CD4-positive, alpha-beta memory T cell (primary cell): Measurements from ENCODE around the gene BRWD1. TPM values are rescaled to one million over a fixed set of nuclear protein-coding genes. Genes with fewer than 3 reads are reported as not detected.

Experiments used
- CTCF ChIA-PET: fragments of 350-600 bp; sonication (Branson Sonifier 250); formaldehyde crosslinking; loops from one replicate; lab custom pipeline; 2021; ENCODE audit warnings: inconsistent platforms; ENCODE audit not compliant: partially characterized antibody; lab: Charles Lee
- POLR2A ChIA-PET: fragments of 350-600 bp; sonication (Branson Sonifier 250); formaldehyde crosslinking; loops from one replicate; lab custom pipeline; 2021; ENCODE audit not compliant: partially characterized antibody; lab: Charles Lee
- DNase-seq, 5 donors: peaks; one replicate each; pipeline versions ENCODE4 v3.0.0 to v3.0.0-alpha.2; 2020 to 2022; ENCODE audit warnings: mixed read lengths in 1 of 5
- H3K27ac ChIP-seq: one replicate; pipeline ENCODE4 v1.7.0; 2013; ENCODE audit warnings: low read depth, low read length
- H3K27me3 ChIP-seq: 2 replicates; pipeline ENCODE4 v1.7.0; 2013; ENCODE audit warnings: mild to moderate bottlenecking, low read length, moderate library complexity; ENCODE audit not compliant: insufficient read depth
- H3K36me3 ChIP-seq: 2 replicates; pipeline ENCODE4 v1.7.0; 2013; ENCODE audit warnings: mild to moderate bottlenecking, low read length, moderate library complexity; ENCODE audit not compliant: insufficient read depth
- H3K4me1 ChIP-seq: 2 replicates; pipeline ENCODE4 v1.7.0; 2013; ENCODE audit warnings: mild to moderate bottlenecking, low read length, moderate library complexity; ENCODE audit not compliant: insufficient read depth
- H3K4me3 ChIP-seq, 2 donors: one replicate each; pipeline ENCODE4 v1.7.0; 2013; ENCODE audit warnings: low read length in 2 of 2, mild to moderate bottlenecking in 1 of 2
- H3K9me3 ChIP-seq, 2 donors: one replicate each; pipeline ENCODE4 v1.7.0; 2013; ENCODE audit warnings: low read length in 2 of 2, control low read depth in 1 of 2; ENCODE audit not compliant: control insufficient read depth in 1 of 2
- H3K27ac Mint-ChIP-seq, 7 donors: one replicate each; pipeline ENCODE4 v1.8.0; 2020 to 2021; ENCODE audit warnings: mixed read lengths in 7 of 7, mild to moderate bottlenecking in 6 of 7, inconsistent platforms in 3 of 7, moderate library complexity in 3 of 7
- H3K27me3 Mint-ChIP-seq, 2 donors: one replicate each; pipeline ENCODE4 v1.8.0; 2020 to 2021; ENCODE audit warnings: mixed read lengths in 2 of 2
- H3K36me3 Mint-ChIP-seq, 2 donors: one replicate each; pipeline ENCODE4 v1.8.0; 2020 to 2021; ENCODE audit warnings: mixed read lengths in 2 of 2, inconsistent platforms in 1 of 2, mild to moderate bottlenecking in 1 of 2
- H3K4me1 Mint-ChIP-seq, 4 donors: one replicate each; pipeline ENCODE4 v1.8.0; 2020 to 2021; ENCODE audit warnings: mixed read lengths in 4 of 4, mild to moderate bottlenecking in 1 of 4
- H3K4me3 Mint-ChIP-seq, 8 donors: one replicate each; pipeline ENCODE4 v1.8.0; 2020 to 2021; ENCODE audit warnings: mixed read lengths in 8 of 8, mild to moderate bottlenecking in 7 of 8, moderate library complexity in 6 of 8, inconsistent platforms in 3 of 8
- H3K9me3 Mint-ChIP-seq, 8 donors: one replicate each; pipeline ENCODE4 v1.8.0; 2020 to 2021; ENCODE audit warnings: mixed read lengths in 8 of 8, mild to moderate bottlenecking in 5 of 8, inconsistent platforms in 3 of 8, moderate library complexity in 1 of 8
- intact Hi-C: fragments of 100-400 bp; cut with micrococcal nuclease; formaldehyde crosslinking; loops from one replicate; pipeline ENCODE4 v1.15.1; 2023
- polyA plus RNA-seq, 2 donors: library from polyadenylated mRNA; unstranded; fragments of 300-500 nt; fragmentation: Illumina TruSeq; gene quantifications; one replicate each; pipeline ENCODE4 v1.2.3, GENCODE V29; 2021
- total RNA-seq, 2 experiments: library from RNA; stranded (reverse); gene quantifications; one replicate each; pipeline ENCODE4 v1.2.3, GENCODE V29; 2021

The BRWD1 gene
- total and polyA plus RNA-seq, 4 experiments from 2014 or later: 32.7 to 99.0 (median 66.1) TPM

- Histone ChIP-seq H3K36me3 (peaks cover 12% of the 10 kb centered on the region), H3K4me1 (peaks cover 47% of the 10 kb centered on the region), H3K27ac (peak within 1 kb of the TSS; percentile 90), H3K27me3 (no peaks in the 10 kb centered on the region), H3K9me3 (no peaks in the 10 kb centered on the region), H3K4me3 (peak within 1 kb of the TSS; percentile 76 to 99)
- Mint-ChIP-seq H3K27me3 (peaks cover 0 to 2% of the 10 kb centered on the region in 2 donors), H3K9me3 (peaks cover 0 to 2% (median 0%) of the 10 kb centered on the region in 8 donors), H3K4me1 (peaks cover 27 to 52% (median 36%) of the 10 kb centered on the region in 4 donors), H3K36me3 (peaks cover 24 to 33% of the 10 kb centered on the region in 2 donors), H3K27ac (peak within 1 kb of the TSS; percentile 98 to 99 (median 98)), H3K4me3 (peak within 1 kb of the TSS; percentile 92 to 98 (median 96))
- ChIA-PET POLR2A (interaction anchor here (0.6 to 6.6 kb wide), 14 partner anchors 10 to 1785 kb away, joined by 3 to 197 read pairs (median 5); partner anchors contain the start of genes BRWD1 and PSMG1), CTCF (interaction anchor here (0.9 to 3.9 kb wide), 4 partner anchors 11 to 43 kb away, joined by 3 to 14 read pairs (median 7); partner anchors contain the start of gene BRWD1)
- intact Hi-C loops: loop anchor here (1.0 kb wide), 4 partner anchors 32 to 165 kb away; partner anchors contain the start of genes BRWD1 and PSMG1
- peak; percentile 87 to 91 (median 90) for DNase-seq
Measured at GRCh38 chr21:39348355-39349210, 35.2 kb upstream of the BRWD1 start, which contains the start of gene HMGN1. Gene HMGN1 (minus strand): TSS chr21:39349088. CDS start chr21:39348917, 171 bp downstream.

GRCh38 chr21:39348040-39348354, 34.6 kb upstream of the BRWD1 start:
- CTCF ChIA-PET: interaction anchor here (0.9 to 3.9 kb wide), 4 partner anchors 11 to 43 kb away, joined by 3 to 14 read pairs (median 7); partner anchors contain the start of gene BRWD1
- intact Hi-C loops: loop anchor here (1.0 kb wide), 2 partner anchors 32 to 40 kb away; a partner anchor contains a TSS
- no peaks in the 10 kb centered on the region for H3K9me3 Mint-ChIP-seq
- peak in 1 of 5 donors; percentile 50 for DNase-seq
- peaks cover 30 to 39% of the 10 kb centered on the region in 2 donors for H3K36me3 Mint-ChIP-seq
- peak overlapping the region; percentile 89 to 98 (median 95) for H3K27ac Mint-ChIP-seq
- H3K27ac ChIP-seq: peak overlapping the region; percentile 90
- H3K4me3 ChIP-seq: peak overlapping the region; percentile 76 to 87
- H3K27me3 ChIP-seq: no peaks in the 10 kb centered on the region
- peaks cover 18% of the 10 kb centered on the region for H3K36me3 ChIP-seq
- POLR2A ChIA-PET: interaction anchor here (1.0 to 6.6 kb wide), 8 partner anchors 9 to 166 kb away, joined by 3 to 197 read pairs (median 19); partner anchors contain the start of genes BRWD1 and PSMG1
- H3K4me1 Mint-ChIP-seq: peaks cover 27 to 52% (median 37%) of the 10 kb centered on the region in 4 donors
- H3K4me1 ChIP-seq: peaks cover 47% of the 10 kb centered on the region
- H3K27me3 Mint-ChIP-seq: peaks cover 0 to 2% of the 10 kb centered on the region in 2 donors
- no peaks in the 10 kb centered on the region for H3K9me3 ChIP-seq
- H3K4me3 Mint-ChIP-seq: peak overlapping the region; percentile 90 to 94 (median 92)

- H3K9me3 Mint-ChIP-seq: no peaks in the 10 kb centered on the region
- peaks cover 27 to 52% (median 37%) of the 10 kb centered on the region in 4 donors for H3K4me1 Mint-ChIP-seq
- H3K36me3 Mint-ChIP-seq: peaks cover 30 to 43% of the 10 kb centered on the region in 2 donors
Measured at GRCh38 chr21:39347537-39347936, 34.1 kb upstream of the BRWD1 start.

GRCh38 chr21:39346671-39347331, 33.4 kb upstream of the BRWD1 start:
- DNase-seq: no peak
- intact Hi-C loops: no loop called here
- H3K4me1 ChIP-seq: peaks cover 47% of the 10 kb centered on the region
- peak overlapping the region; percentile 32 to 94 (median 72) for H3K4me3 Mint-ChIP-seq
- H3K9me3 Mint-ChIP-seq: no peaks in the 10 kb centered on the region
- H3K36me3 Mint-ChIP-seq: peaks cover 34 to 50% of the 10 kb centered on the region in 2 donors
- no peaks in the 10 kb centered on the region for H3K9me3 ChIP-seq
- CTCF ChIA-PET: interaction anchor here (1.2 to 3.9 kb wide), 4 partner anchors 15 to 41 kb away, joined by 3 to 14 read pairs (median 7); partner anchors contain the start of gene BRWD1
- no peak overlapping the region for H3K27ac ChIP-seq
- peaks cover 27 to 52% (median 37%) of the 10 kb centered on the region in 4 donors for H3K4me1 Mint-ChIP-seq
- peaks cover 20% of the 10 kb centered on the region for H3K36me3 ChIP-seq
- peak overlapping the region; percentile 37 to 86 (median 77) for H3K27ac Mint-ChIP-seq
- H3K4me3 ChIP-seq: no peak overlapping the region
- H3K27me3 Mint-ChIP-seq: no peaks in the 10 kb centered on the region
- POLR2A ChIA-PET: interaction anchor here (1.0 to 6.6 kb wide), 6 partner anchors 8 to 94 kb away, joined by 3 to 197 read pairs (median 9); partner anchors contain the start of gene BRWD1
- H3K27me3 ChIP-seq: no peaks in the 10 kb centered on the region

More at GRCh38 chr21:39347537-39347936, 34.1 kb upstream of the BRWD1 start:
- peaks cover 47% of the 10 kb centered on the region for H3K4me1 ChIP-seq
- peak overlapping the region; percentile 90 for H3K27ac ChIP-seq
- H3K4me3 ChIP-seq: peak overlapping the region; percentile 76 to 87
- DNase-seq: no peak
- Mint-ChIP-seq H3K4me3 (peak overlapping the region; percentile 90 to 94 (median 92)), H3K27ac (peak overlapping the region; percentile 89 to 98 (median 91)), H3K27me3 (no peaks in the 10 kb centered on the region)
- peaks cover 19% of the 10 kb centered on the region for H3K36me3 ChIP-seq
- intact Hi-C loops: no loop called here
- CTCF ChIA-PET: interaction anchor here (1.0 to 3.9 kb wide), 3 partner anchors 34 to 44 kb away, joined by 4 to 14 read pairs (median 10); partner anchors contain the start of gene BRWD1
- POLR2A ChIA-PET: interaction anchor here (1.0 to 6.6 kb wide), 9 partner anchors 9 to 166 kb away, joined by 3 to 197 read pairs (median 14); partner anchors contain the start of genes BRWD1 and PSMG1
- no peaks in the 10 kb centered on the region for H3K9me3 ChIP-seq
- no peaks in the 10 kb centered on the region for H3K27me3 ChIP-seq

GRCh38 chr21:39346206-39346605, 32.8 kb upstream of the BRWD1 start:
- POLR2A ChIA-PET: interaction anchor here (1.5 to 6.6 kb wide), 4 partner anchors 32 to 93 kb away, joined by 3 to 197 read pairs (median 18); partner anchors contain the start of gene BRWD1
- Mint-ChIP-seq H3K4me3 (peak overlapping the region in 7 of 8 donors; percentile 32 to 94 (median 76)), H3K36me3 (peaks cover 36 to 56% of the 10 kb centered on the region in 2 donors), H3K9me3 (no peaks in the 10 kb centered on the region), H3K27me3 (no peaks in the 10 kb centered on the region), H3K4me1 (peaks cover 27 to 52% (median 37%) of the 10 kb centered on the region in 4 donors), H3K27ac (peak overlapping the region in 5 of 7 donors; percentile 48 to 85 (median 72))
- CTCF ChIA-PET: interaction anchor here (1.2 to 1.4 kb wide), 2 partner anchors 14 to 30 kb away, joined by 3 to 4 read pairs; no protein-coding TSS in a partner anchor
- H3K36me3 ChIP-seq: peaks cover 25% of the 10 kb centered on the region
- no peak for DNase-seq
- H3K27me3 ChIP-seq: no peaks in the 10 kb centered on the region
- no peak overlapping the region for H3K27ac ChIP-seq
- H3K9me3 ChIP-seq: no peaks in the 10 kb centered on the region
- intact Hi-C loops: no loop called here
- no peak overlapping the region for H3K4me3 ChIP-seq
- H3K4me1 ChIP-seq: peaks cover 47% of the 10 kb centered on the region

- peak overlapping the region in 2 of 7 donors; percentile 28 to 77 for H3K27ac Mint-ChIP-seq
- Histone ChIP-seq H3K4me1 (peaks cover 45% of the 10 kb centered on the region), H3K27me3 (no peaks in the 10 kb centered on the region), H3K4me3 (no peak overlapping the region), H3K36me3 (peaks cover 25% of the 10 kb centered on the region), H3K27ac (no peak overlapping the region), H3K9me3 (no peaks in the 10 kb centered on the region)
- H3K9me3 Mint-ChIP-seq: no peaks in the 10 kb centered on the region
- peaks cover 41 to 58% of the 10 kb centered on the region in 2 donors for H3K36me3 Mint-ChIP-seq
- intact Hi-C loops: no loop called here
- H3K4me1 Mint-ChIP-seq: peaks cover 27 to 49% (median 36%) of the 10 kb centered on the region in 4 donors
- DNase-seq: no peak
- peak overlapping the region in 4 of 8 donors; percentile 1 to 40 (median 26) for H3K4me3 Mint-ChIP-seq
- POLR2A ChIA-PET: interaction anchor here (1.5 to 6.6 kb wide), 3 partner anchors 31 to 93 kb away, joined by 3 to 197 read pairs (median 4); partner anchors contain the start of gene BRWD1
- CTCF ChIA-PET: interaction anchor here (1.0 to 1.4 kb wide), 3 partner anchors 14 to 42 kb away, joined by 3 to 4 read pairs (median 3); no protein-coding TSS in a partner anchor
- H3K27me3 Mint-ChIP-seq: no peaks in the 10 kb centered on the region
Measured at GRCh38 chr21:39345440-39345839, 32.0 kb upstream of the BRWD1 start.
